Transverse colon (tissue), 4 donors: ENCODE measurements around the gene TMEM184A. TPM values are rescaled to one million over a fixed set of nuclear protein-coding genes. Genes with fewer than 3 reads are reported as not detected.
A peak's percentile ranks its signal among the peaks of the same experiment; 100 is the strongest.
"Not testable (repeated sequence)": the region's sequence is repeated elsewhere in the genome, so short reads cannot be mapped to it uniquely, and the experiment has no call there.

Source experiments
- DNase-seq: peaks from one replicate; pipeline ENCODE4 v3.0.0-alpha.2; 2019
- H3K27ac ChIP-seq, 4 donors: fragments of 200-600 bp; sonication (generic); 2 replicates each; pipeline ENCODE4 v1.5.1; 2016 to 2018; ENCODE audit warnings: inconsistent platforms in 4 of 4
- H3K27me3 ChIP-seq: fragments of 200-600 bp; sonication (generic); 2 replicates; pipeline ENCODE4 v1.5.1; 2017; ENCODE audit warnings: inconsistent platforms
- H3K36me3 ChIP-seq, 4 donors: fragments of 200-600 bp; sonication (generic); 2 replicates each; pipeline ENCODE4 v1.5.1; 2017 to 2019; ENCODE audit warnings: inconsistent platforms in 4 of 4
- H3K4me1 ChIP-seq, 4 donors: fragments of 200-600 bp; sonication (generic); 2 replicates each; pipeline ENCODE4 v1.5.1; 2017 to 2020; ENCODE audit warnings: inconsistent platforms in 4 of 4
- H3K4me3 ChIP-seq, 4 donors: fragments of 200-600 bp; sonication (generic); 1 replicate in 1 of 4; 2 replicates in 3 of 4; pipeline versions ENCODE4 v1.5.1 to v1.6.1; 2017 to 2019; ENCODE audit warnings: inconsistent platforms in 4 of 4
- H3K9me3 ChIP-seq, 2 donors: fragments of 200-600 bp; sonication (generic); 2 replicates each; pipeline ENCODE4 v1.5.1; 2017 to 2019; ENCODE audit warnings: inconsistent platforms in 2 of 2
- CTCF ChIP-seq, 5 experiments: fragments of 200-600 bp in 3 of 5; fragments of 450-650 bp in 2 of 5; sonication (generic) in 3 of 5; IDR thresholded peaks; 1 replicate in 2 of 5; 2 replicates in 3 of 5; pipeline ENCODE4 v1.5.1; 2016 to 2017; ENCODE audit warnings: antibody characterized with exemption in 5 of 5, inconsistent platforms in 3 of 5, mild to moderate bottlenecking in 2 of 5, moderate library complexity in 1 of 5
- EP300 ChIP-seq: sonication (generic); formaldehyde crosslinking; IDR thresholded peaks from one replicate; pipeline ENCODE4 v1.6.1; 2017; ENCODE audit warnings: antibody characterized with exemption, low read depth
- POLR2A ChIP-seq: fragments of 450-650 bp; IDR thresholded peaks from one replicate; pipeline ENCODE4 v1.6.1; 2016; ENCODE audit warnings: antibody characterized with exemption, mild to moderate bottlenecking, moderate library complexity
- POLR2AphosphoS5 ChIP-seq, 3 donors: sonication (generic); formaldehyde crosslinking; IDR thresholded peaks; one replicate each; pipeline ENCODE4 v1.6.1; 2016; ENCODE audit warnings: antibody characterized with exemption in 3 of 3
- WGBS, 2 donors: methylation state at CpG; one replicate each; pipeline ENCODE4 v1.1.5; 2018; ENCODE audit warnings: low coverage in 1 of 2; 5-methylcytosine and 5-hydroxymethylcytosine counted together
- in situ Hi-C, 4 donors: fragments of 200-750 bp; cut with MboI; loops; one replicate each; pipeline versions ENCODE4 v1.15.0 to v1.15.1; 2017; ENCODE audit warnings: low sequenced_read_pairs in 3 of 4, low pct_ligation_motif_present in 1 of 4, low pct_unique_long_range_greater_than_20kb in 1 of 4
- intact Hi-C: fragments of 100-400 bp; cut with DNase I; formaldehyde crosslinking; loops from one replicate; pipeline ENCODE4 v1.15.1; 2023; ENCODE audit warnings: low total_unique reads
- total RNA-seq, 4 donors: library from RNA; depleted of rRNA; stranded (reverse); fragments of >200 nt; gene quantifications; one replicate each; pipeline ENCODE4 v1.1.0, GENCODE V29; 2016

The TMEM184A gene
- total RNA-seq, 4 donors from 2014 or later, result 49.9 to 151 (median 94.1) TPM

- intact Hi-C loops, result no loop called here
- in situ Hi-C loops, result no loop called here
These were observed 39.3 kb downstream of the TMEM184A start for GRCh38 chr7:1516586-1517251.

GRCh38 chr7:1515509-1515967, 40.5 kb downstream of the TMEM184A start:
- H3K36me3 ChIP-seq, in situ Hi-C loops, DNase-seq, H3K27me3 ChIP-seq, H3K4me1 ChIP-seq, intact Hi-C loops, H3K4me3 ChIP-seq, H3K27ac ChIP-seq, H3K9me3 ChIP-seq: not testable (repeated sequence)
- WGBS, 2 donors, result 76 to 90% methylated on average over 2 to 17 of the region's 17 CpGs

More at GRCh38 chr7:1516586-1517251, 39.3 kb downstream of the TMEM184A start:
- 77 to 79% methylated on average over 5 to 15 of the region's 18 CpGs for WGBS, 2 donors
- DNase-seq, result no peak
- Histone ChIP-seq H3K27me3 (peaks cover 3% of the 10 kb centered on the region), H3K27ac (no peak overlapping the region), H3K4me1 (no peaks in the 10 kb centered on the region), H3K36me3 (no peaks in the 10 kb centered on the region), H3K4me3 (no peak overlapping the region), H3K9me3 (no peaks in the 10 kb centered on the region)
- TF ChIP-seq EP300, result no peak
- no peak for TF ChIP-seq POLR2A
- TF ChIP-seq POLR2AphosphoS5 (IDR thresholded peaks at IDR 0.05), result no peak
- TF ChIP-seq CTCF (IDR thresholded peaks at IDR 0.05), result no peak

- H3K4me3 ChIP-seq, result no peak overlapping the region
- TF ChIP-seq POLR2A, result no peak
- no peak for TF ChIP-seq EP300
- TF ChIP-seq POLR2AphosphoS5 (IDR thresholded peaks at IDR 0.05), result no peak
- no peak for TF ChIP-seq CTCF (IDR thresholded peaks at IDR 0.05)
- DNase-seq, result no peak
- H3K27me3 ChIP-seq, result peaks cover 3% of the 10 kb centered on the region
- WGBS, 2 donors, result 81 to 100% methylated on average over 1 to 4 of the region's 4 CpGs
- H3K36me3 ChIP-seq, result no peaks in the 10 kb centered on the region
- intact Hi-C loops (no loop called here), in situ Hi-C loops (no loop called here)
- H3K27ac ChIP-seq, result no peak overlapping the region
- no peaks in the 10 kb centered on the region for H3K4me1 ChIP-seq
- H3K9me3 ChIP-seq, result no peaks in the 10 kb centered on the region
These were observed 41.0 kb downstream of the TMEM184A start for GRCh38 chr7:1514995-1515401.

- WGBS, 2 donors, result 86% methylated on average over 12 of the region's 12 CpGs; no CpG with 5 or more reads in 1 of the 2 donors
- Histone ChIP-seq H3K36me3 (no peaks in the 10 kb centered on the region), H3K4me1 (no peaks in the 10 kb centered on the region), H3K27ac (no peak overlapping the region), H3K4me3 (no peak overlapping the region), H3K9me3 (no peaks in the 10 kb centered on the region), H3K27me3 (peaks cover 3% of the 10 kb centered on the region)
- TF ChIP-seq POLR2AphosphoS5 (IDR thresholded peaks at IDR 0.05) (no peak), CTCF (IDR thresholded peaks at IDR 0.05) (no peak), POLR2A (no peak), EP300 (no peak)
- intact Hi-C loops, result no loop called here
- in situ Hi-C loops, result no loop called here
- no peak for DNase-seq
These were observed 41.6 kb downstream of the TMEM184A start for GRCh38 chr7:1514407-1514806.

GRCh38 chr7:1513657-1514095, 42.3 kb downstream of the TMEM184A start:
- 45 to 55% methylated on average over 4 to 20 of the region's 20 CpGs for WGBS, 2 donors

More at GRCh38 chr7:1513657-1514095, 42.3 kb downstream of the TMEM184A start:
- no peak overlapping the region for H3K4me3 ChIP-seq
- in situ Hi-C loops, result no loop called here
- no peaks in the 10 kb centered on the region for H3K36me3 ChIP-seq
- H3K9me3 ChIP-seq, result no peaks in the 10 kb centered on the region
- H3K4me1 ChIP-seq, result no peaks in the 10 kb centered on the region
- DNase-seq, result peak; percentile 17
- no peak for TF ChIP-seq EP300
- no peak for TF ChIP-seq POLR2AphosphoS5 (IDR thresholded peaks at IDR 0.05)
- no peak for TF ChIP-seq POLR2A
- TF ChIP-seq CTCF (IDR thresholded peaks at IDR 0.05), result no peak
- peak overlapping the region; percentile 52 to 67 (median 64) for H3K27ac ChIP-seq
- intact Hi-C loops, result no loop called here
- peaks cover 3% of the 10 kb centered on the region for H3K27me3 ChIP-seq
